HEK293 (cell line): Measurements from ENCODE around the gene ANGPT4.

Source experiments
- CTCF ChIA-PET: fragments of 350-600 bp; formaldehyde crosslinking; extraction: SDS; loops from one replicate; lab custom pipeline; 2021; ENCODE audit warnings: antibody characterized with exemption; lab: Yijun Ruan, JAX
- POLR2A ChIA-PET: fragments of 300-600 bp; formaldehyde crosslinking; extraction: SDS; loops from one replicate; lab custom pipeline; 2020; ENCODE audit warnings: antibody characterized with exemption, inconsistent platforms; lab: Yijun Ruan, JAX
- H3K27ac ChIP-seq: fragments of 200-500 bp; sonication (Bioruptor generic); 2 replicates; pipeline ENCODE4 v1.5.1; 2014; ENCODE audit warnings: low read depth, low read length, control low read depth, inconsistent platforms; ENCODE audit errors: extremely low read depth
- H3K36me3 ChIP-seq, 2 experiments: fragments of 200-500 bp in 1 of 2; sonication (Bioruptor generic) in 1 of 2; 1 replicate in 1 of 2; 2 replicates in 1 of 2; pipeline ENCODE4 v1.5.1; 2014 to 2017; ENCODE audit warnings: inconsistent platforms in 2 of 2, low read length in 2 of 2; ENCODE audit not compliant: control insufficient read depth in 2 of 2, insufficient read depth in 1 of 2
- H3K4me1 ChIP-seq: fragments of 200-500 bp; sonication (Bioruptor generic); 2 replicates; pipeline ENCODE4 v1.5.1; 2014; ENCODE audit warnings: mild to moderate bottlenecking, low read length, inconsistent platforms; ENCODE audit not compliant: control insufficient read depth, insufficient read depth
- H3K4me3 ChIP-seq: 2 replicates; pipeline ENCODE4 v1.5.1; 2011; ENCODE audit warnings: low read depth, mild to moderate bottlenecking, control low read depth, low read length, moderate library complexity
- H3K9me3 ChIP-seq: fragments of 200-500 bp; sonication (Bioruptor generic); 2 replicates; pipeline ENCODE4 v1.5.1; 2014; ENCODE audit warnings: low read depth, low read length, inconsistent platforms; ENCODE audit not compliant: control insufficient read depth, insufficient read depth
- EGR2 ChIP-seq: fragments of 450-650 bp; formaldehyde crosslinking; IDR thresholded peaks from 2 replicates; pipeline ENCODE4 v1.5.1; 2016; ENCODE audit warnings: low read depth, missing biosample characterization, missing genetic modification characterization
- GLI4 ChIP-seq: fragments of 450-650 bp; formaldehyde crosslinking; IDR thresholded peaks from 2 replicates; pipeline ENCODE4 v1.5.1; 2016; ENCODE audit warnings: missing biosample characterization, missing genetic modification characterization
- HOXA7 ChIP-seq: sonication (generic); formaldehyde crosslinking; IDR thresholded peaks from 2 replicates; pipeline ENCODE4 v1.8.1; 2022; ENCODE audit warnings: missing genetic modification reagents, borderline replicate concordance
- HOXD13 ChIP-seq: sonication (generic); formaldehyde crosslinking; IDR thresholded peaks from 2 replicates; pipeline ENCODE4 v1.8.0; 2022; ENCODE audit warnings: missing genetic modification reagents, borderline replicate concordance
- PATZ1 ChIP-seq: fragments of 450-650 bp; formaldehyde crosslinking; IDR thresholded peaks from 2 replicates; pipeline ENCODE4 v1.5.1; 2016; ENCODE audit warnings: missing biosample characterization, missing genetic modification characterization
- YY2 ChIP-seq: fragments of 450-650 bp; formaldehyde crosslinking; IDR thresholded peaks from 2 replicates; pipeline ENCODE4 v1.5.1; 2016; ENCODE audit warnings: missing biosample characterization, missing genetic modification characterization
- ZBTB20 ChIP-seq: fragments of 450-650 bp; formaldehyde crosslinking; IDR thresholded peaks from 2 replicates; pipeline ENCODE4 v1.5.1; 2016; ENCODE audit warnings: missing biosample characterization, missing genetic modification characterization
- ZNF10 ChIP-seq: fragments of 450-650 bp; formaldehyde crosslinking; IDR thresholded peaks from 2 replicates; pipeline ENCODE4 v1.5.1; 2017; ENCODE audit warnings: missing biosample characterization, missing genetic modification characterization
- ZNF175 ChIP-seq: fragments of 450-650 bp; formaldehyde crosslinking; IDR thresholded peaks from 2 replicates; pipeline ENCODE4 v1.5.1; 2016; ENCODE audit warnings: missing biosample characterization, missing genetic modification characterization
- ZNF23 ChIP-seq: fragments of 450-650 bp; formaldehyde crosslinking; IDR thresholded peaks from 2 replicates; pipeline ENCODE4 v1.5.1; 2016; ENCODE audit warnings: missing biosample characterization, missing genetic modification characterization, borderline replicate concordance
- ZNF302 ChIP-seq: fragments of 450-650 bp; formaldehyde crosslinking; IDR thresholded peaks from 2 replicates; pipeline ENCODE4 v1.5.1; 2016; ENCODE audit warnings: missing biosample characterization, missing genetic modification characterization, low read depth
- ZNF510 ChIP-seq: fragments of 450-650 bp; formaldehyde crosslinking; IDR thresholded peaks from 2 replicates; pipeline ENCODE4 v1.5.1; 2018; ENCODE audit warnings: mild to moderate bottlenecking, missing genetic modification characterization, missing biosample characterization; ENCODE audit not compliant: insufficient replicate concordance
- ZNF654 ChIP-seq: fragments of 450-650 bp; formaldehyde crosslinking; IDR thresholded peaks from 2 replicates; pipeline ENCODE4 v1.5.1; 2016; ENCODE audit warnings: low read depth, missing biosample characterization, missing genetic modification characterization
- ZNF707 ChIP-seq: fragments of 450-650 bp; formaldehyde crosslinking; IDR thresholded peaks from 2 replicates; pipeline ENCODE4 v1.5.1; 2016; ENCODE audit warnings: missing biosample characterization, missing genetic modification characterization
- ZXDB ChIP-seq: fragments of 450-650 bp; formaldehyde crosslinking; IDR thresholded peaks from 2 replicates; pipeline ENCODE4 v1.5.1; 2016; ENCODE audit warnings: missing biosample characterization, missing genetic modification characterization
- TF ChIP-seq, protein P1 (sequence below): fragments of 450-650 bp; formaldehyde crosslinking; IDR thresholded peaks from 2 replicates; pipeline ENCODE4 v1.5.1; 2017; ENCODE audit warnings: missing biosample characterization, missing genetic modification characterization
- TF ChIP-seq, protein P2 (sequence below): fragments of 450-650 bp; formaldehyde crosslinking; IDR thresholded peaks from 2 replicates; pipeline ENCODE4 v1.5.1; 2016; ENCODE audit warnings: missing biosample characterization, missing genetic modification characterization, borderline replicate concordance
- TF ChIP-seq, protein P3 (sequence below): fragments of 450-650 bp; formaldehyde crosslinking; IDR thresholded peaks from 2 replicates; pipeline ENCODE4 v1.5.1; 2016; ENCODE audit warnings: missing biosample characterization, missing genetic modification characterization

The ANGPT4 gene

GRCh38 chr20:942611-943010 is 26.5 kb upstream of the ANGPT4 start:
- CTCF ChIA-PET = interaction anchor here (0.6 to 1.0 kb wide), 3 partner anchors 14 to 124 kb away, joined by 3 to 8 read pairs (median 4); no protein-coding TSS in a partner anchor
- Histone ChIP-seq H3K36me3 (no peaks in the 10 kb centered on the region), H3K4me1 (no peaks in the 10 kb centered on the region), H3K27ac (no peak overlapping the region), H3K9me3 (no peaks in the 10 kb centered on the region)
- no peak for TF ChIP-seq ZNF23
- TF ChIP-seq, all 188 proteins: peak for 0
- H3K4me3 ChIP-seq = no peak overlapping the region
- POLR2A ChIA-PET = no interaction called here

DNA sequence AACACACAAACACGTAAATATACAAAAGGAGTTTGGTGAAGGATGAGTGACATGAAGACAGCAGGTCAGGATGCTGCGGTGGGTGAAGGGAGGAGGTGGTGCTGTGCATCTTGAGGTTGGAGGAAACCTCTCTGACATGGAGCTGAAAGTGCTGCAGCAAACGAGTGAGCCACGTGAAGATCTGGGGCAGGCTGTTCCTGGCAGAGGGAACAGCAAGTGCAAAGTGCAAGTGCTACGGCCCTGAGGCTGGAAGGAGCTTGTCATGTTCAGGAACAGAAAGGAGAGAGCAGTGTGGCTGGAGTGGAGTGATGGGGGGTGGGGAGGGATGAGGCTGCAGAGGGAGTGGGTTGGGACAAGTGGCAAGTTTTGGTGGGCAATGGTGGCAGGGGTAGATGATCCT is 24.8 kb upstream of the ANGPT4 start:
- no peaks in the 10 kb centered on the region for H3K4me1 ChIP-seq
- H3K36me3 ChIP-seq = no peaks in the 10 kb centered on the region
- H3K9me3 ChIP-seq = no peaks in the 10 kb centered on the region
- ChIA-PET POLR2A (no interaction called here), CTCF (interaction anchor here (0.7 to 1.6 kb wide), 3 partner anchors 15 to 124 kb away, joined by 3 to 9 read pairs (median 8); no protein-coding TSS in a partner anchor)
- TF ChIP-seq HOXD13 (CRISPR knock-in tag) (no peak), EGR2 (no peak), ZNF10 (no peak), ZXDB (tag by site-specific recombination) (no peak), ZNF707 (no peak), GLI4 (tag by site-specific recombination) (no peak), HOXA7 (CRISPR knock-in tag) (no peak), ZNF510 (tag by site-specific recombination) (no peak), PATZ1 (no peak), ZNF175 (no peak)
- TF ChIP-seq, protein P1, sequence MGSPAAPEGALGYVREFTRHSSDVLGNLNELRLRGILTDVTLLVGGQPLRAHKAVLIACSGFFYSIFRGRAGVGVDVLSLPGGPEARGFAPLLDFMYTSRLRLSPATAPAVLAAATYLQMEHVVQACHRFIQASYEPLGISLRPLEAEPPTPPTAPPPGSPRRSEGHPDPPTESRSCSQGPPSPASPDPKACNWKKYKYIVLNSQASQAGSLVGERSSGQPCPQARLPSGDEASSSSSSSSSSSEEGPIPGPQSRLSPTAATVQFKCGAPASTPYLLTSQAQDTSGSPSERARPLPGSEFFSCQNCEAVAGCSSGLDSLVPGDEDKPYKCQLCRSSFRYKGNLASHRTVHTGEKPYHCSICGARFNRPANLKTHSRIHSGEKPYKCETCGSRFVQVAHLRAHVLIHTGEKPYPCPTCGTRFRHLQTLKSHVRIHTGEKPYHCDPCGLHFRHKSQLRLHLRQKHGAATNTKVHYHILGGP = no peak
- TF ChIP-seq, protein P2, sequence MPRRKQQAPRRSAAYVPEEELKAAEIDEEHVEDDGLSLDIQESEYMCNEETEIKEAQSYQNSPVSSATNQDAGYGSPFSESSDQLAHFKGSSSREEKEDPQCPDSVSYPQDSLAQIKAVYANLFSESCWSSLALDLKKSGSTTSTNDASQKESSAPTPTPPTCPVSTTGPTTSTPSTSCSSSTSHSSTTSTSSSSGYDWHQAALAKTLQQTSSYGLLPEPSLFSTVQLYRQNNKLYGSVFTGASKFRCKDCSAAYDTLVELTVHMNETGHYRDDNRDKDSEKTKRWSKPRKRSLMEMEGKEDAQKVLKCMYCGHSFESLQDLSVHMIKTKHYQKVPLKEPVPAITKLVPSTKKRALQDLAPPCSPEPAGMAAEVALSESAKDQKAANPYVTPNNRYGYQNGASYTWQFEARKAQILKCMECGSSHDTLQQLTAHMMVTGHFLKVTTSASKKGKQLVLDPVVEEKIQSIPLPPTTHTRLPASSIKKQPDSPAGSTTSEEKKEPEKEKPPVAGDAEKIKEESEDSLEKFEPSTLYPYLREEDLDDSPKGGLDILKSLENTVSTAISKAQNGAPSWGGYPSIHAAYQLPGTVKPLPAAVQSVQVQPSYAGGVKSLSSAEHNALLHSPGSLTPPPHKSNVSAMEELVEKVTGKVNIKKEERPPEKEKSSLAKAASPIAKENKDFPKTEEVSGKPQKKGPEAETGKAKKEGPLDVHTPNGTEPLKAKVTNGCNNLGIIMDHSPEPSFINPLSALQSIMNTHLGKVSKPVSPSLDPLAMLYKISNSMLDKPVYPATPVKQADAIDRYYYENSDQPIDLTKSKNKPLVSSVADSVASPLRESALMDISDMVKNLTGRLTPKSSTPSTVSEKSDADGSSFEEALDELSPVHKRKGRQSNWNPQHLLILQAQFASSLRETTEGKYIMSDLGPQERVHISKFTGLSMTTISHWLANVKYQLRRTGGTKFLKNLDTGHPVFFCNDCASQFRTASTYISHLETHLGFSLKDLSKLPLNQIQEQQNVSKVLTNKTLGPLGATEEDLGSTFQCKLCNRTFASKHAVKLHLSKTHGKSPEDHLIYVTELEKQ (tag by site-specific recombination) = no peak
- TF ChIP-seq, protein P3, sequence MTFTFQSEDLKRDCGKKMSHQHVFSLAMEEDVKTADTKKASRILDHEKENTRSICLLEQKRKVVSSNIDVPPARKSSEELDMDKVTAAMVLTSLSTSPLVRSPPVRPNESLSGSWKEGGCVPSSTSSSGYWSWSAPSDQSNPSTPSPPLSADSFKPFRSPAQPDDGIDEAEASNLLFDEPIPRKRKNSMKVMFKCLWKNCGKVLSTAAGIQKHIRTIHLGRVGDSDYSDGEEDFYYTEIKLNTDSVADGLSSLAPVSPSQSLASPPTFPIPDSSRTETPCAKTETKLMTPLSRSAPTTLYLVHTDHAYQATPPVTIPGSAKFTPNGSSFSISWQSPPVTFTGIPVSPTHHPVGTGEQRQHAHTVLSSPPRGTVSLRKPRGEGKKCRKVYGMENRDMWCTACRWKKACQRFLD (tag by site-specific recombination) = no peak
- H3K27ac ChIP-seq = no peak overlapping the region
- H3K4me3 ChIP-seq = no peak overlapping the region

- Histone ChIP-seq H3K27ac (no peak overlapping the region), H3K4me3 (no peak overlapping the region), H3K4me1 (no peaks in the 10 kb centered on the region), H3K36me3 (no peaks in the 10 kb centered on the region), H3K9me3 (no peaks in the 10 kb centered on the region)
- ChIA-PET CTCF (no interaction called here), POLR2A (no interaction called here)
- no peak for TF ChIP-seq YY2
- no peak for TF ChIP-seq ZNF302 (tag by site-specific recombination)
- TF ChIP-seq ZNF654 = no peak
- TF ChIP-seq ZBTB20 (tag by site-specific recombination) = no peak
These were observed 23.5 kb upstream of the ANGPT4 start for GRCh38 chr20:939606-940005.
